ENCODE results near the gene CEACAM16.
"Not testable (repeated sequence)": the region's sequence is repeated elsewhere in the genome, so short reads cannot be mapped to it uniquely, and the experiment has no call there.

CEACAM16 gene

GRCh38 chr19:44703336-44704078 is 4.6 kb downstream of the CEACAM16 start:
- DNase-seq (ENCODE audit: low read depth in 2 of 2): no peak

- DNase-seq (ENCODE audit: low read depth in 2 of 2): no peak
Measured at GRCh38 chr19:44704982-44705381, 6.0 kb downstream of the CEACAM16 start.

- no peak for DNase-seq (ENCODE audit: low read depth in 2 of 2)
Measured at GRCh38 chr19:44705502-44706010, 6.6 kb downstream of the CEACAM16 start.

GRCh38 chr19:44706506-44707236 is 7.7 kb downstream of the CEACAM16 start:
- DNase-seq (ENCODE audit: low read depth in 2 of 2): no peak

DNA sequence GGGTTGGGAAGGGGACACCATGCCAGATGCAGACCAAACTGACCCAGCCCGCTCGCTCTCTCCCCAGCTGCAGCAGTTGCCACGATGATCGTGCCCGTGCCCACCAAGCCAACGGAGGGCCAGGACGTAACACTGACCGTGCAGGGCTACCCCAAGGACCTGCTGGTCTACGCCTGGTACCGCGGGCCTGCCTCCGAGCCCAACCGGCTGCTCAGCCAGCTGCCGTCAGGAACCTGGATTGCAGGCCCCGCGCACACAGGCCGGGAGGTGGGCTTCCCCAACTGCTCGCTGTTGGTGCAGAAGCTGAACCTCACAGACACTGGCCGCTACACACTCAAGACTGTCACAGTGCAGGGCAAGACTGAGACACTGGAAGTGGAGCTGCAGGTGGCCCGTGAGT is 8.8 kb downstream of the CEACAM16 start:
- no peak for DNase-seq (ENCODE audit: low read depth in 2 of 2)

- no peak for DNase-seq (ENCODE audit: low read depth in 2 of 2)
Measured at GRCh38 chr19:44708940-44709339, 10.0 kb downstream of the CEACAM16 start.

- not testable (repeated sequence) for DNase-seq (ENCODE audit: low read depth in 2 of 2)
Measured at GRCh38 chr19:44709434-44710266, 10.7 kb downstream of the CEACAM16 start.

DNA sequence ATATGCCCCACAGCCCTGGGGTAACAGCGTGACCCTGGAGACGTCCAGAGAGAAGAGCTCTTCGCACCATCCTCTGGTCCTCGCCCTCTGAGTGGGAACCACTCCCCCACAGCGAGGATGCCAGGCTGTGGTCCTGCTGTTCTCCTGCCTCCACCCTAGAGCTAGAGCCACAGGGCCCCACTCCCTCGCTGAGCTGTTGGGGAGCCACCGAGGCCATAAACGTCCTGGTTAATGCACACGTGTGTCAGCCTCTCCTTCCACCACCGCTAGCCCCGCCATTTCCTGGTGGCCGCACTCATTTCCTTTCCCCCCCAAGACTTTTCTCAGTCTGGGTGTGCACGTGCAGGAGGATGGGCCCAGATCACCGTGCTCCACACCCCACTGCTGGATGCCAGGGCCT is 11.5 kb downstream of the CEACAM16 start:
- no peak for DNase-seq (ENCODE audit: low read depth in 2 of 2)

GRCh38 chr19:44712864-44713515 is 14.0 kb downstream of the CEACAM16 start:
- DNase-seq (ENCODE audit: low read depth in 2 of 2): no peak

DNA sequence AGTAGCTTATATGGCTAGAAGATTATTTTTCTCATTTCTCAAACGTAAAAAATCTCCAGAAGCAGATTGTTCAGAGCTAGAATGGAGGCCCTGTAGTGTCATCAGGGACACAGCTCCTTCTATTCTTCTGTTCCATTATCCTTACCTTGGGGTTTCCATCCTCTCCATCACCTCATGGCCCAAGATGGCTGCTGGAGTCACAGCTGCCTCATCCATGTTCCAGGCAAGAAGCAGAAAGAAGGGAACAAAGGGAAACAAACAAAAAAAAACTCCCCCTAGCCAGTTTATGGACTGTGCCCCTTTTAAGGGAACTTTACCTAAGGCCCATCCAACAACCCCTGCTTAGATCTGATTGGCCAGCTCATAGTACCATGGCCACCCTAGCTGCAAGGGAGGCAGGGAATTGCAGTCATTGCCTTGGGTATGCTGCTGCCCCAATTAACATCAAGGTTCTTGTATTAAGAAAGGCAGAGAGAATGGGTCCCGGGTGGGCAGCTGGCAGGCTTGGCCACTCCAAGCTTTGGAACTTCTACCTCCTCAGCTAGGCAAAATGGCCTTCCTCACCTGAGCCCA is 15.7 kb downstream of the CEACAM16 start:
- no peak for DNase-seq (ENCODE audit: low read depth in 2 of 2)

DNA sequence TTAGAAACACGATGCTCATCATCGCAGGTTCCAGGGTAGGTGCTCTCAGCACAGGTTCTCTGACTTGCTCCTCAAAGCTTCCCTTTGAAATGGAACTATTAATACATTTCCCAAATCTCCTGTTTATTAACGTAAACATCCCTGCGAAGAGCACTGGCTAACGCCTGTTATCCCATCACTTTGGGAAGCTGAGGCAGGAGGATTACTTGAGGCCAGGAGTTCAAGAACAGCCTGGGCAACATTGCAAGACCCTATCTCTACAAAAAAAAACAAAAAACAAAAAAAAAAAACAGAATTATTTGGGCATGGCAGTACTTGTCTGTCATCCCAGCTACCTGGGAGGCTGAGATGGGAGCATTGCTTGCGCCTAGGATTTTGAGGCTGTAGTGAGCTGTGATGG is 18.7 kb downstream of the CEACAM16 start:
- no peak for DNase-seq (ENCODE audit: low read depth in 2 of 2)

DNA sequence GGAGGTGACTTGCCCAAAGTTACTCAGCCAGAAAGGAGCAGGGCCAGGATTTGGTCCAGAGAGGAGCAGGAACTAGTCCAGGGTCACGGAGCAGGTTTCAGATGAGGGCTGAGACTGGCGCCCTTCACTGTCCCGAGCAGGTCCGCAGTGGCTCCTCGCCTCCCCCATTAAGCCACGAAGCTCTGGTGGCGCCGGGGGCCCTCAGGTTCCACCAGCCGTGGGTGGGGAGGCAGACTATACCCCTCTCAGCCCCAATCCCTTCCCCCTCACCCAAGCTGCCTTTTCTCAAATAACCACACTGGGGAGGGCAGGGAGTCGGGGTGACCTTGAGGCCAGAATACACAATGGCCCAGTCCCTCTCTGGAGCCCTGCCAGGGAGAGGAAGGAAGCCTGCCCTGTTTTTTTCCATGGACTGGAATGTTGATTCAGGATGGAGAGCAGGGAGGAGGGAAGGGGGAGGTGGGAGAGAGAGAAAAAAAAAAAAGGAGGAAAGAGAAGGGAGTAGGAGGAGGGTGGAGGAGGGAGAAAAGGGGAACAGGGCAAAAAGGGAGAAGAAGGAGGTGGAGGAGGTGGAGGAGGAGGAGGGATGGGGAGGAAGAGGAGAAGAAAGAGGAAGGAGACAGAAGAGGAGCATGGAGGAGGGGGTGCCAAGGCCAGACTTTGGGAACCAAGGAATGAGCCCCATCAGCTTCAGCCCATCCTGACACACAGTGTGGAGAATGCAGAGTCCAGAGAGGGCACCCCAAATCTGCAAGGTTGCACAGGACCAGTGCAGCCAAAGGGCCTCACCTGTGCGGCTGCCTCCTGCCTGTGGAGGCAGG is 19.7 kb downstream of the CEACAM16 start:
- DNase-seq (ENCODE audit: low read depth in 2 of 2): no peak

GRCh38 chr19:44719262-44719701 is 20.3 kb downstream of the CEACAM16 start:
- DNase-seq (ENCODE audit: low read depth in 2 of 2): no peak

- not testable (repeated sequence) for DNase-seq (ENCODE audit: low read depth in 2 of 2)
Measured at GRCh38 chr19:44720396-44720795, 21.4 kb downstream of the CEACAM16 start.

GRCh38 chr19:44720945-44721344 is 22.0 kb downstream of the CEACAM16 start:
- DNase-seq (ENCODE audit: low read depth in 2 of 2): no peak

DNA sequence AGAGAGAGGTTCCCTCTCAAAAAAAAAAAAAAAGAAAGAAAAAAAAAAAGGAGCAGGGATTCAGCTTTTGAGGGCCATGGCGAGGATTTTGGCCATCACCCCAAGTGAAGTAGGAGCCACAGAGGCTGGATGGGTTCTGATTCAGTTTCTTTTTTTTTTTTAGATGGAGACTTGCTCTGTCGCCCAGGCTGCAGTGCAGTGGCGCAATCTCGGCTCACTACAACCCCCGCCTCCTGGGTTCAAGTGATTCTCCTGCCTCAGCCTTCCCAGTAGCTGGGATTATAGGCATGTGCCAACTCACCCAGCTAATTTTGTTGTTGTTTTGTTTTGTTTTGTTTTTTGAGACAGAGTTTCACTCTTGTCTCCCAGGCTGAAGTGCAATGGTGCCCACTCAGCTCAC is 22.4 kb downstream of the CEACAM16 start:
- DNase-seq (ENCODE audit: low read depth in 2 of 2): not testable (repeated sequence)

- DNase-seq (ENCODE audit: low read depth in 2 of 2): no peak
Measured at GRCh38 chr19:44722131-44723121, 23.5 kb downstream of the CEACAM16 start.

GRCh38 chr19:44723299-44723951 is 24.5 kb downstream of the CEACAM16 start:
- DNase-seq (ENCODE audit: low read depth in 2 of 2): no peak

DNA sequence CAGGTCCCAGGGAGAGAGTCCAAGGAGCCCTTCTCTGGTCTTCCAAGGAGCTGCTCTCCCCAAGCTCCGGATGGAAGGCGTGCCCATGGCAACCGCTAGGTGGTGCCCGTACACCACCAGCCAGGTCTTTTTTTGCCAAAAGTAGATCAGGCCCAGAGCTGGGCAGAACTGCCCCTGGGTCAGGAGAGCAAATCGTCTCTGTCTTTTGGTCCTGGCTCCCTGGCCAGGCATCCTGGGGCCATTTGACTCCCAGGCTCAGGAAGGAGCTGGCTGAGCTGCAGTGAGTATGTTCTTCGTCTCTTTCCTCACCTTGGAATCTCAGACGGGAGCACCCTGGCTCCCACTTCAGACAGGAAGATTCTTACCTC is 25.0 kb downstream of the CEACAM16 start:
- peak; percentile 55 to 60 for DNase-seq (ENCODE audit: low read depth in 2 of 2)
